HCT116 (cell line): Measurements from ENCODE around the gene MAPKAPK5. TPM values are rescaled to one million over a fixed set of nuclear protein-coding genes. Genes with fewer than 3 reads are reported as not detected.

Experiments used
- ATAC-seq: fragments of 200-7000 bp; cut with Tn5 transposase; 2 replicates; pipeline ENCODE4 v1.9.1; 2020; ENCODE audit warnings: mild to moderate bottlenecking, moderate library complexity
- BruUV-seq: library from RNA; stranded (reverse); fragments of 400-500 nt; replicated peaks from 2 replicates; lab custom pipeline; 2021; lab: Mats Ljungman, UMichigan
- CTCF ChIA-PET: fragments of 300-600 bp; sonication (Branson Sonifier 250); formaldehyde crosslinking; loops from one replicate; lab custom pipeline; 2021; ENCODE audit warnings: antibody characterized with exemption; lab: Charles Lee
- POLR2A ChIA-PET: fragments of 300-600, 350-600 bp; sonication (Branson Sonifier 250); formaldehyde crosslinking; loops from one replicate; lab custom pipeline; 2021; ENCODE audit warnings: antibody characterized with exemption; lab: Charles Lee
- RAD21 ChIA-PET, 2 experiments: fragments of 300-600 bp; sonication (Branson Sonifier 250); formaldehyde crosslinking; loops; one replicate each; lab custom pipeline; 2023; ENCODE audit warnings: low total read pairs in 2 of 2; ENCODE audit not compliant: uncharacterized antibody in 2 of 2, unreplicated experiment in 2 of 2, low non-redundant PET in 1 of 2; lab: Charles Lee
- DNase-seq: peaks from one replicate; pipeline ENCODE4 v3.0.0-alpha.2; 2010; ENCODE audit warnings: low read depth, low spot score
- H2AFZ ChIP-seq: fragments of 200-600 bp; shearing (Covaris generic), sonication (generic); 2 replicates; pipeline ENCODE4 v1.6.1; 2017; ENCODE audit warnings: low read depth, mixed run types, mixed read lengths, antibody characterized with exemption, low read length; ENCODE audit not compliant: poor library complexity, severe bottlenecking
- H3K27ac ChIP-seq: 2 replicates; pipeline ENCODE4 v1.5.1; 2012; ENCODE audit warnings: low read depth, low read length
- H3K27me3 ChIP-seq: fragments of 200-600 bp; sonication (generic); 2 replicates; pipeline ENCODE4 v1.6.1; 2016; ENCODE audit warnings: mixed run types, low read length, mixed read lengths; ENCODE audit not compliant: insufficient read depth
- H3K36me3 ChIP-seq, 2 experiments: fragments of 200-500 bp in 1 of 2; fragments of 200-600 bp in 1 of 2; sonication (Bioruptor generic) in 1 of 2; sonication (generic) in 1 of 2; 2 replicates each; pipeline versions ENCODE4 v1.5.1 to v1.6.1; 2014 to 2016; ENCODE audit warnings: low read length in 2 of 2, inconsistent platforms in 1 of 2, mixed read lengths in 1 of 2, mixed run types in 1 of 2; ENCODE audit not compliant: insufficient read depth in 2 of 2, control insufficient read depth in 1 of 2
- H3K4me1 ChIP-seq, 2 experiments: fragments of 200-600 bp in 1 of 2; sonication (generic) in 1 of 2; 2 replicates each; pipeline versions ENCODE4 v1.5.1 to v1.6.1; 2012 to 2017; ENCODE audit warnings: low read length in 2 of 2, inconsistent platforms in 1 of 2, mild to moderate bottlenecking in 1 of 2, mixed read lengths in 1 of 2, mixed run types in 1 of 2, moderate library complexity in 1 of 2; ENCODE audit not compliant: insufficient read depth in 2 of 2, control insufficient read depth in 1 of 2
- H3K4me2 ChIP-seq: fragments of 200-600 bp; sonication (generic); 2 replicates; pipeline ENCODE4 v1.6.1; 2017; ENCODE audit warnings: mixed run types, low read length, mixed read lengths
- H3K4me3 ChIP-seq, 2 experiments: fragments of 200-600 bp in 1 of 2; sonication (generic) in 1 of 2; replicated peaks in 1 of 2; 2 replicates each; pipeline ENCODE4 v1.5.1; 2011 to 2016; ENCODE audit warnings: low read length in 2 of 2, control low read depth in 1 of 2, low read depth in 1 of 2, mild to moderate bottlenecking in 1 of 2, mixed read lengths in 1 of 2, mixed run types in 1 of 2
- H3K79me2 ChIP-seq: fragments of 200-600 bp; sonication (generic); 2 replicates; pipeline ENCODE4 v1.6.1; 2017; ENCODE audit warnings: mild to moderate bottlenecking, mixed run types, low read length, moderate library complexity, mixed read lengths; ENCODE audit not compliant: insufficient read depth
- H3K9ac ChIP-seq: fragments of 200-600 bp; sonication (generic); 2 replicates; pipeline ENCODE4 v1.6.1; 2016; ENCODE audit warnings: low read length, mixed read lengths
- H3K9me2 ChIP-seq: fragments of 200-600 bp; sonication (generic), shearing (Covaris generic); 2 replicates; pipeline ENCODE4 v1.6.1; 2017; ENCODE audit warnings: mixed run types, mild to moderate bottlenecking, moderate library complexity; ENCODE audit not compliant: insufficient read depth
- H3K9me3 ChIP-seq, 2 experiments: fragments of 200-500 bp in 1 of 2; fragments of 200-600 bp in 1 of 2; sonication (Bioruptor generic) in 1 of 2; sonication (generic) in 1 of 2; 2 replicates each; pipeline ENCODE4 v1.6.1; 2014 to 2017; ENCODE audit warnings: low read length in 2 of 2, mixed read lengths in 2 of 2, inconsistent platforms in 1 of 2, low read depth in 1 of 2, mild to moderate bottlenecking in 1 of 2, mixed run types in 1 of 2, moderate library complexity in 1 of 2; ENCODE audit not compliant: control insufficient read depth in 1 of 2, insufficient read depth in 1 of 2
- H4K20me1 ChIP-seq: fragments of 200-600 bp; sonication (generic), shearing (Covaris generic); 2 replicates; pipeline ENCODE4 v1.6.1; 2017; ENCODE audit warnings: mixed run types, mild to moderate bottlenecking, moderate library complexity; ENCODE audit not compliant: insufficient read depth
- CBX3 ChIP-seq: IDR thresholded peaks from 2 replicates; pipeline ENCODE4 v1.6.1; 2012; ENCODE audit warnings: low read depth
- EGR1 ChIP-seq: IDR thresholded peaks from 2 replicates; pipeline ENCODE4 v1.6.1; 2012; ENCODE audit warnings: low read depth
- EZH2phosphoT487 ChIP-seq: fragments of 200-600 bp; IDR thresholded peaks from 2 replicates; pipeline ENCODE4 v1.6.1; 2018; ENCODE audit warnings: antibody characterized with exemption, borderline replicate concordance
- JUND ChIP-seq: IDR thresholded peaks from 2 replicates; pipeline ENCODE4 v1.6.1; 2012
- MAX ChIP-seq: IDR thresholded peaks from 2 replicates; pipeline ENCODE4 v1.6.1; 2012
- SRF ChIP-seq: IDR thresholded peaks from 2 replicates; pipeline ENCODE4 v1.6.1; 2012; ENCODE audit warnings: low read depth
- ZFX ChIP-seq: fragments of 450-650 bp; IDR thresholded peaks from 2 replicates; pipeline ENCODE4 v1.6.1; 2017
- ZNF274 ChIP-seq: fragments of 200-500 bp; sonication (Bioruptor generic); IDR thresholded peaks from 2 replicates; pipeline ENCODE4 v1.6.1; 2014; ENCODE audit warnings: mild to moderate bottlenecking, low read depth, low read length, inconsistent platforms
- intact Hi-C: fragments of 100-400 bp; cut with micrococcal nuclease; formaldehyde crosslinking; loops from 2 replicates; pipeline ENCODE4 v1.10.0; 2022
- total RNA-seq: library from RNA; stranded (reverse); gene quantifications from one replicate; pipeline ENCODE4 v1.2.1, GENCODE V29; 2021; ENCODE audit not compliant: unreplicated experiment

MAPKAPK5 gene
- total RNA-seq, 1 experiment from 2014 or later, result 57.9 TPM

GRCh38 chr12:111840807-111841206, 1.2 kb upstream of the MAPKAPK5 start (continued):
- no peak for TF ChIP-seq ZNF274

- TSS peak; percentile 90 for BruUV-seq
- H3K79me2 ChIP-seq, result peaks cover 67% of the 10 kb centered on the region
- ChIA-PET RAD21 (no interaction called here), CTCF (interaction anchor here (1.2 kb wide), 1 partner anchor 28 kb away, joined by 3 read pairs; no protein-coding TSS in a partner anchor), POLR2A (interaction anchor here (1.0 kb wide), 1 partner anchor 19 kb away, joined by 3 read pairs; no protein-coding TSS in a partner anchor)
- H4K20me1 ChIP-seq, result no peaks in the 10 kb centered on the region
- H3K4me2 ChIP-seq, result peak overlapping the region; percentile 77
- H3K9me2 ChIP-seq, result no peaks in the 10 kb centered on the region
- H3K9ac ChIP-seq, result peak overlapping the region; percentile 91
- no peaks in the 10 kb centered on the region for H3K27me3 ChIP-seq
- DNase-seq (no peak), ATAC-seq (peak; percentile 18; the same call in 1 of the 2 replicates)
- no peaks in the 10 kb centered on the region for H3K9me3 ChIP-seq
- TF ChIP-seq EZH2phosphoT487, result no peak
- no peak for TF ChIP-seq MAX
- TF ChIP-seq ZFX, result no peak
- no peak for TF ChIP-seq ZNF274
- TF ChIP-seq SRF, result no peak
- no peak for TF ChIP-seq CBX3
- TF ChIP-seq JUND, result no peak
- TF ChIP-seq EGR1, result no peak
- H3K27ac ChIP-seq, result peak overlapping the region; percentile 95
- intact Hi-C loops, result no loop called here
- H2AFZ ChIP-seq, result no peak overlapping the region
- H3K4me1 ChIP-seq, result peaks cover 3 to 32% of the 10 kb centered on the region in 2 experiments; a peak in 2 of 4 replicates
- H3K36me3 ChIP-seq, result peaks cover 2 to 9% of the 10 kb centered on the region in 2 experiments; a peak in 2 of 4 replicates
- H3K4me3 ChIP-seq, result peak overlapping the region; percentile 79 to 86
Observed at GRCh38 chr12:111841236-111841749, 735 bp upstream of the MAPKAPK5 start.
